VCaP (cell line): ENCODE measurements around the gene ZNF354B.

ENCODE experiments used
- H3K27ac ChIP-seq: fragments of 450-650 bp; 2 replicates; pipeline ENCODE4 v1.5.1; 2017
- TF ChIP-seq, protein P1 (sequence below): fragments of 450-650 bp; conservative IDR thresholded peaks from 2 replicates; pipeline ENCODE4 v1.5.1; 2017; ENCODE audit warnings: mild to moderate bottlenecking, moderate library complexity

ZNF354B gene

DNA sequence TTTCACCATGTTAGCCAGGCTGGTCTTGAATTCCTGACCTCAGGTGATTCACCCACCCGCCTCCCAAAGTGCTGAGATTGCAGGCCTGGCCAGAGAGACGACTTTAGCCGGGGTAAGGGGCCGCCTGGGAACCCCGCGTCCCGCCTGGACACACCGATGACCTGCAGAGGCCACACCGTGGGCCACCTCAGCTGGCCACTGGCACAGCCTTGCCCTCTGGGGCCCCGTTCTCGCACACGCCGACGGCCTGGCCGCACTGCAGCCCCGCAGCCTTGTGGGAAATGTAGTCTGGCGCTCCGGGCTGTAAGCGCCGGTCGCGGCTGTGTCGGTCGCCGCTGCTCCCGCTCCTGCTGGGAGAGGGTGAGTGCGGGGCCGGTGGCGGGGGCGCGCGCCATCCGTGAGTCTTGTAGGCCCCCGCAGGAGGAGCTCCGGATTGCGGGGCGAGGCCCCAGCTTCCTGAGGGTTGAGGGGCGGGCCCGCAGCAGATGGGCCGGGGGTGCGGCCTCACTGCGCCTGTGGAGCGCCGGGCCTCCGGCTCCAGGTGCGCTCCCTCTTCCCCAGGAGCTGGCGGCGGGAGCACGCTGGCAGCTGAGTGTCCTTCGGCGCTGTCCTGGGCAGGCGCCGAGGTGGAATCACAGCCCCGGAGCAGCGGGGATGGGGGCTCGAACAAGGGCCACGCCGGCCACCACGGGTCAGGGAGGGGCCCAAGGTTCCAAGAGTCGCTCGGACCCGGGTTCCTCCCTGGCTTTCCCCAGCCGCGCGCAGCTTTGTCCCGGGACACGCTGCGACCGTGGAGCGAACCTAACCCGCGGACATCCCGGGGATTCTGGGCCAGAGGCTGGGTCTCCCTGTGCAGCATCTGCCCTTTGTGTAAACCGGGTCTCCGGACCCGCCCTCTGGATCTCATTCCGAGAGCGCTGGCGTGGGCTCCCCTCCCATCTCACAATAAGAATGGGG lies 36.1 kb downstream of the ZNF354B start, which contains the start of gene ZFP2:
ZFP2 (plus strand) TSS at position 299 of the 957 bp plus-strand sequence. CDS start 35,401 bp downstream, outside the sequence.
- H3K27ac ChIP-seq = peak within 1 kb of the TSS; percentile 78
- TF ChIP-seq, protein P1, sequence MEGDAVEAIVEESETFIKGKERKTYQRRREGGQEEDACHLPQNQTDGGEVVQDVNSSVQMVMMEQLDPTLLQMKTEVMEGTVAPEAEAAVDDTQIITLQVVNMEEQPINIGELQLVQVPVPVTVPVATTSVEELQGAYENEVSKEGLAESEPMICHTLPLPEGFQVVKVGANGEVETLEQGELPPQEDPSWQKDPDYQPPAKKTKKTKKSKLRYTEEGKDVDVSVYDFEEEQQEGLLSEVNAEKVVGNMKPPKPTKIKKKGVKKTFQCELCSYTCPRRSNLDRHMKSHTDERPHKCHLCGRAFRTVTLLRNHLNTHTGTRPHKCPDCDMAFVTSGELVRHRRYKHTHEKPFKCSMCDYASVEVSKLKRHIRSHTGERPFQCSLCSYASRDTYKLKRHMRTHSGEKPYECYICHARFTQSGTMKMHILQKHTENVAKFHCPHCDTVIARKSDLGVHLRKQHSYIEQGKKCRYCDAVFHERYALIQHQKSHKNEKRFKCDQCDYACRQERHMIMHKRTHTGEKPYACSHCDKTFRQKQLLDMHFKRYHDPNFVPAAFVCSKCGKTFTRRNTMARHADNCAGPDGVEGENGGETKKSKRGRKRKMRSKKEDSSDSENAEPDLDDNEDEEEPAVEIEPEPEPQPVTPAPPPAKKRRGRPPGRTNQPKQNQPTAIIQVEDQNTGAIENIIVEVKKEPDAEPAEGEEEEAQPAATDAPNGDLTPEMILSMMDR = no peak

DNA sequence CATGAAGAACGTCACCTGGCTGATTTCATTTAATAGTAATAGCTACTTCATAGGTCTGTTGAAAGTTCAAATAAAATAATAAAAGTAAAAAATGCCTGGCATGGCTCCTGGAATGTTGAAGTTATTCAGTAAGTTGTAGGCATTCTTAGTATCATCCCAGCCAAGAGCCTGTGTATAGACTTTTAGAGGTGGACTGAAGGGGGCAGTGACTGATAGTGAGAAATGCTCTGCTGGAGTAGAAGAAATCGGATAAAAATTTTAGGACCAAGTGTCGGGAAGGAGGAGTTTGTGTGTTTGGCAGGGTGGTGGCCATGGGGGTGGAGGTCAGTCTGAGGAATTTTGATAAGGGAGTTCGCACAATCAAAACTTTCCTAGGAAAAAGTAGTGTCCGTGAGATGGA lies 39.5 kb downstream of the ZNF354B start:
- no peak overlapping the region for H3K27ac ChIP-seq
- TF ChIP-seq, protein P1 = no peak; the same call in 1 of the 2 replicates

DNA sequence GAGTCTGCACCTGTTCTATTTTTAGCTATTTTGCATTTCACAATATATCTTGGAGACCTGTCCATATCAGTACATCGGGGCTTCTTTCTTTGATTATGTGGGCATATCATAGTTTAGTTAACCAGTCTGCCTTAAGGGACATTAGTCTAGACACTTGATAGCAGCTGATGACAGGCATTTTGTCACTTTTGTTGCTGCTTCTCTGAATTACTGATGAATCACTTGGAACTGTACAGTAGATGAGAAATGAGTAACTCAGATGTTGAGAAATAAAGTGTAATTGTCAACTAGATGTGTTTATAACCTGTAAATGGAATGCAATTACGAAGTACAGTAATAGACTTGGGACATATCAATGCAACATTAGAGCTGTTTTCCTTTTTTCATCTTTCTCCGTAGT lies 43.1 kb downstream of the ZNF354B start:
- H3K27ac ChIP-seq = no peak overlapping the region
- TF ChIP-seq, protein P1 = no peak

DNA sequence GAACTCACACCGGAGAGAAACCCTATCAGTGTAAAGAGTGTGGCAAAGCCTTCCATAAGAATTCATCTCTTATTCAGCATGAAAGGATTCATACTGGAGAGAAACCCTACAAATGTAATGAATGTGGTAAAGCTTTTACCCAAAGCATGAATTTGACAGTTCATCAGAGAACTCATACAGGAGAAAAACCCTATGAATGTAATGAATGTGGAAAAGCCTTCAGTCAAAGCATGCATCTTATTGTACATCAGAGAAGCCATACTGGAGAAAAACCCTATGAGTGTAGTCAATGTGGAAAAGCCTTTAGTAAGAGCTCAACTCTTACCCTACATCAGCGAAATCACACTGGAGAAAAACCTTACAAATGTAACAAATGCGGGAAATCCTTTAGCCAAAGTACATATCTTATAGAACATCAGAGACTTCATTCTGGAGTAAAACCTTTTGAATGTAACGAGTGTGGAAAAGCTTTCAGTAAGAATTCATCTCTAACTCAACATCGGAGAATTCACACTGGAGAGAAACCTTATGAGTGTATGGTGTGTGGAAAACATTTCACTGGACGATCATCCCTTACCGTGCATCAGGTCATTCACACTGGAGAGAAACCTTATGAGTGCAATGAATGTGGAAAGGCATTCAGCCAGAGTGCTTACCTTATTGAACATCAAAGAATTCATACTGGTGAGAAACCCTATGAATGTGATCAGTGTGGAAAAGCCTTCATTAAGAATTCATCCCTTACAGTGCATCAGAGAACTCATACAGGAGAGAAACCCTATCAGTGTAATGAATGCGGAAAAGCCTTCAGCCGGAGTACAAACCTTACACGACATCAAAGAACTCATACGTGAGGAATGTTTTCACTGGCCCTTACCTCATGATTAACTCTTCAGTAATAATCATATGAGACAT lies 72.3 kb downstream of the ZNF354B start:
- no peak overlapping the region for H3K27ac ChIP-seq
- TF ChIP-seq, protein P1 = no peak
